Measurements from ENCODE around the gene SLC47A2. TPM values are rescaled to one million over a fixed set of nuclear protein-coding genes. Genes with fewer than 3 reads are reported as not detected.

Gene SLC47A2
- total and polyA plus RNA-seq, 8 donors: not detected

GRCh38 chr17:19630661-19631060 lies 85.7 kb downstream of the SLC47A2 start:
- DNase-seq (no peak), FAIRE-seq (no peak), ATAC-seq (no peak)
- TF ChIP-seq CTCF (IDR thresholded peaks at IDR 0.05): no peak
- H3K27me3 ChIP-seq: no peaks in the 10 kb centered on the region
- H3K9me3 ChIP-seq: no peaks in the 10 kb centered on the region
- no peak overlapping the region for H3K27ac ChIP-seq
- no peaks in the 10 kb centered on the region for H3K4me1 ChIP-seq
- intact Hi-C loops (cut with DNase I): loop anchor here in 1 of 3 donors (10.0 kb wide), 1 partner anchor 96 kb away; the partner anchor contains the start of gene SLC47A1
- WGBS, 2 donors: 85 to 90% methylated on average over 1 of the region's 1 CpG
- no peaks in the 10 kb centered on the region for H3K36me3 ChIP-seq
- H3K4me3 ChIP-seq: no peak overlapping the region

GRCh38 chr17:19630035-19630434 lies 86.3 kb downstream of the SLC47A2 start:
- Histone ChIP-seq H3K4me1 (no peaks in the 10 kb centered on the region), H3K36me3 (no peaks in the 10 kb centered on the region), H3K4me3 (no peak overlapping the region), H3K27me3 (no peaks in the 10 kb centered on the region), H3K27ac (no peak overlapping the region), H3K9me3 (no peaks in the 10 kb centered on the region)
- TF ChIP-seq CTCF (IDR thresholded peaks at IDR 0.05): no peak
- intact Hi-C loops (cut with DNase I): loop anchor here in 1 of 3 donors (10.0 kb wide), 1 partner anchor 95 kb away; the partner anchor contains the start of gene SLC47A1
- DNase-seq (no peak), FAIRE-seq (no peak), ATAC-seq (no peak)
- 67 to 71% methylated on average over 4 of the region's 4 CpGs for WGBS, 2 donors

- Histone ChIP-seq H3K4me3 (no peak overlapping the region), H3K27ac (no peak overlapping the region), H3K9me3 (no peaks in the 10 kb centered on the region), H3K36me3 (no peaks in the 10 kb centered on the region), H3K27me3 (no peaks in the 10 kb centered on the region), H3K4me1 (no peaks in the 10 kb centered on the region)
- no peak for ATAC-seq
- no peak for DNase-seq
- intact Hi-C loops (cut with DNase I): no loop called here
- TF ChIP-seq CTCF (IDR thresholded peaks at IDR 0.05): no peak
- whole genome bisulfite sequencing, 2 donors: 26 to 33% methylated on average over 3 of the region's 3 CpGs
- FAIRE-seq: no peak
Measured at GRCh38 chr17:19629449-19629848, 86.9 kb downstream of the SLC47A2 start.

Other genes starting within 250 kb of the SLC47A2 start
- gene SLC47A1, start 182.7 kb downstream of the SLC47A2 start, total RNA-seq: under 1 TPM in 5 of 6 donors, not detected in 1; 0.12 to 0.97 (median 0.73) TPM
- gene SLC47A1, start 182.7 kb downstream of the SLC47A2 start, polyA plus RNA-seq: under 1 TPM; 0.14 to 0.49 TPM
- gene ALDH3A2, start 67.8 kb downstream of the SLC47A2 start, total RNA-seq: 100 to 1,000 TPM in 1 of 6 donors, 10 to 100 TPM in 5; 47.0 to 102 (median 57.7) TPM
- gene ALDH3A2, start 67.8 kb downstream of the SLC47A2 start, polyA plus RNA-seq: 10 to 100 TPM; 46.3 to 58.1 TPM
- under 1 TPM in 3 of 6 donors, not detected in 3; 0.20 to 0.51 (median 0.47) TPM for gene ALDH3A1, start 31.7 kb upstream of the SLC47A2 start, total RNA-seq
- gene ALDH3A1, start 31.7 kb upstream of the SLC47A2 start, polyA plus RNA-seq: under 1 TPM; 0.23 to 0.34 TPM
- 10 to 100 TPM in 1 of 6 donors, 1 to 10 TPM in 5; 3.1 to 12.5 (median 6.2) TPM for gene ULK2, start 151.4 kb upstream of the SLC47A2 start, total RNA-seq
- 1 to 10 TPM; 5.1 to 5.4 TPM for gene ULK2, start 151.4 kb upstream of the SLC47A2 start, polyA plus RNA-seq

All from pancreas (tissue), 10 donors.